ENCODE measurements around the gene FHOD1. TPM values are rescaled to one million over a fixed set of nuclear protein-coding genes. Genes with fewer than 3 reads are reported as not detected.

FHOD1 gene
- total and polyA plus RNA-seq, 2 of the 13 experiments (the other 11 are each of a cell fraction or from before 2014, with no cell fraction given) = 20.0 to 20.8 TPM

DNA sequence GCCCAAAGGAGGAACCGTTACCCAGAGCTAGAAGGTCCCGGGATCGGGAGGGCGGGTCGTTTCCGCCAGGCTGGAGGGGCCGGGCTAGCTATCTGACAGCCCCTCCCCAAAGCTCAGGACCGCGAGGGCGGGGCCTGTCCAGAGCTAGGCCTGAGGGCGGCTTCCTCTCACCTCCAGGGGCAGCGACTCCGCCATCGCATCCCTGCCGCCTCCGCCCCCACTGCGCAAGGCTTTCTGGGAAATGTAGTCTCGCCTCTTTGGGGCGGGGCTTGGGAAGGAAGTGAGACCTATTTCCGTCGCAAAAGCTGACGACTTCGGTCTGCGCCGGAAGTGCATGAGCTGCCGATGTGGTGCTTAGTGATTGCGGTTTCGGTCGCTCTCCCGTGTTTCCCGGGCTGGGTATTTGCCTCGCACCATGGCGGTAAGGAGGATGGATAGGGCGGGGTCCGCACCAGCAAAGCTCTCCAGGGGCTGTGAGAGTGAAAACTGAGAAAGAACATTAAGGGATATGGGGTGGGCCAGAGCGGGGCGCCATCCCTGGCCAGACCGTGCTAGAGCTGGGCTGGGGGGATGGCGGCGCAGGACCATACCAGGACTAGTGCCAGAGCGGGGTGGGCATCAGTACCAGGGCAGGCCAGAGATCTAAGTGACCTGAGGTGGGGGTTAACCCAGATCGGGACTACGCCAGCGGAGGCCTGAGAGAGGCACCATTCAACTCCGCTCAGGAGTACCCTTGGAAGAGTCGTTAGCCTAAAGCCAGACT is 20.3 kb downstream of the FHOD1 start, which contains the start of gene TMEM208 (continued):
- TF ChIP-seq U2AF1 (optimal IDR thresholded peaks at IDR 0.05; ENCODE audit: low read depth, low read length) (no peak), GATA4 (IDR thresholded peaks at IDR 0.05; ENCODE audit: borderline replicate concordance, low read depth) (no peak), HNRNPL (IDR thresholded peaks at IDR 0.05; ENCODE audit: low read depth, low read length) (peak; percentile 83), HOXA3 (CRISPR knock-in tag; IDR thresholded peaks at IDR 0.05) (peak; percentile 98), FIP1L1 (IDR thresholded peaks at IDR 0.05; ENCODE audit: borderline replicate concordance, insufficient read depth, low read depth, low read length) (no peak), YEATS4 (CRISPR knock-in tag; IDR thresholded peaks at IDR 0.05; ENCODE audit: borderline replicate concordance) (peak; percentile 88), ZNF569 (CRISPR knock-in tag; IDR thresholded peaks at IDR 0.05; ENCODE audit: borderline replicate concordance) (no peak), CBX5 (CRISPR knock-in tag; IDR thresholded peaks at IDR 0.05; ENCODE audit: borderline replicate concordance) (peak; percentile 85; the same call in 1 of the 2 replicates), PPARG (CRISPR knock-in tag; conservative IDR thresholded peaks at IDR 0.05) (peak; percentile 72; the same call in 1 of the 2 replicates), DMAP1 (CRISPR knock-in tag; IDR thresholded peaks at IDR 0.05) (peak; percentile 97), CAMTA2 (CRISPR knock-in tag; IDR thresholded peaks at IDR 0.05; ENCODE audit: borderline replicate concordance) (no peak), ARNT2 (CRISPR knock-in tag; IDR thresholded peaks at IDR 0.05; ENCODE audit: low read depth) (peak; percentile 70), SAFB2 (CRISPR knock-in tag; IDR thresholded peaks at IDR 0.05; ENCODE audit: borderline replicate concordance, low read depth) (peak; percentile 91; the same call in 1 of the 2 replicates), LCORL (IDR thresholded peaks at IDR 0.05) (no peak), LCORL (CRISPR knock-in tag; IDR thresholded peaks at IDR 0.05) (peak; percentile 86), ZNF33A (CRISPR knock-in tag; IDR thresholded peaks at IDR 0.05; ENCODE audit: borderline replicate concordance) (no peak), GZF1 (CRISPR knock-in tag; IDR thresholded peaks at IDR 0.05) (no peak), STAT5B (CRISPR knock-in tag; IDR thresholded peaks at IDR 0.05) (0 out of 2 replicates have a peak, but pooled peaks have one; percentile 74), ZNF563 (CRISPR knock-in tag; IDR thresholded peaks at IDR 0.05) (peak; percentile 37; the same call in 1 of the 2 replicates), HDAC1 (CRISPR knock-in tag; IDR thresholded peaks at IDR 0.05) (peak; percentile 100), ZNF556 (CRISPR knock-in tag; IDR thresholded peaks at IDR 0.05; ENCODE audit: borderline replicate concordance) (peak; percentile 98), ZFAT (CRISPR knock-in tag; conservative IDR thresholded peaks at IDR 0.05) (no peak)
- TF ChIP-seq, protein P1, sequence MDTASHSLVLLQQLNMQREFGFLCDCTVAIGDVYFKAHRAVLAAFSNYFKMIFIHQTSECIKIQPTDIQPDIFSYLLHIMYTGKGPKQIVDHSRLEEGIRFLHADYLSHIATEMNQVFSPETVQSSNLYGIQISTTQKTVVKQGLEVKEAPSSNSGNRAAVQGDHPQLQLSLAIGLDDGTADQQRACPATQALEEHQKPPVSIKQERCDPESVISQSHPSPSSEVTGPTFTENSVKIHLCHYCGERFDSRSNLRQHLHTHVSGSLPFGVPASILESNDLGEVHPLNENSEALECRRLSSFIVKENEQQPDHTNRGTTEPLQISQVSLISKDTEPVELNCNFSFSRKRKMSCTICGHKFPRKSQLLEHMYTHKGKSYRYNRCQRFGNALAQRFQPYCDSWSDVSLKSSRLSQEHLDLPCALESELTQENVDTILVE (CRISPR knock-in tag; IDR thresholded peaks at IDR 0.05) = peak; percentile 97
- TF ChIP-seq, protein P2, sequence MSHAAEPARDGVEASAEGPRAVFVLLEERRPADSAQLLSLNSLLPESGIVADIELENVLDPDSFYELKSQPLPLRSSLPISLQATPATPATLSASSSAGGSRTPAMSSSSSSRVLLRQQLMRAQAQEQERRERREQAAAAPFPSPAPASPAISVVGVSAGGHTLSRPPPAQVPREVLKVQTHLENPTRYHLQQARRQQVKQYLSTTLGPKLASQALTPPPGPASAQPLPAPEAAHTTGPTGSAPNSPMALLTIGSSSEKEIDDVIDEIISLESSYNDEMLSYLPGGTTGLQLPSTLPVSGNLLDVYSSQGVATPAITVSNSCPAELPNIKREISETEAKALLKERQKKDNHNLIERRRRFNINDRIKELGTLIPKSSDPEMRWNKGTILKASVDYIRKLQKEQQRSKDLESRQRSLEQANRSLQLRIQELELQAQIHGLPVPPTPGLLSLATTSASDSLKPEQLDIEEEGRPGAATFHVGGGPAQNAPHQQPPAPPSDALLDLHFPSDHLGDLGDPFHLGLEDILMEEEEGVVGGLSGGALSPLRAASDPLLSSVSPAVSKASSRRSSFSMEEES (CRISPR knock-in tag; IDR thresholded peaks at IDR 0.05) = no peak; the same call in 1 of the 2 replicates
- TF ChIP-seq, protein P3, sequence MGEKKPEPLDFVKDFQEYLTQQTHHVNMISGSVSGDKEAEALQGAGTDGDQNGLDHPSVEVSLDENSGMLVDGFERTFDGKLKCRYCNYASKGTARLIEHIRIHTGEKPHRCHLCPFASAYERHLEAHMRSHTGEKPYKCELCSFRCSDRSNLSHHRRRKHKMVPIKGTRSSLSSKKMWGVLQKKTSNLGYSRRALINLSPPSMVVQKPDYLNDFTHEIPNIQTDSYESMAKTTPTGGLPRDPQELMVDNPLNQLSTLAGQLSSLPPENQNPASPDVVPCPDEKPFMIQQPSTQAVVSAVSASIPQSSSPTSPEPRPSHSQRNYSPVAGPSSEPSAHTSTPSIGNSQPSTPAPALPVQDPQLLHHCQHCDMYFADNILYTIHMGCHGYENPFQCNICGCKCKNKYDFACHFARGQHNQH (CRISPR knock-in tag; IDR thresholded peaks at IDR 0.05) = peak; percentile 96
- TF ChIP-seq, protein P4, sequence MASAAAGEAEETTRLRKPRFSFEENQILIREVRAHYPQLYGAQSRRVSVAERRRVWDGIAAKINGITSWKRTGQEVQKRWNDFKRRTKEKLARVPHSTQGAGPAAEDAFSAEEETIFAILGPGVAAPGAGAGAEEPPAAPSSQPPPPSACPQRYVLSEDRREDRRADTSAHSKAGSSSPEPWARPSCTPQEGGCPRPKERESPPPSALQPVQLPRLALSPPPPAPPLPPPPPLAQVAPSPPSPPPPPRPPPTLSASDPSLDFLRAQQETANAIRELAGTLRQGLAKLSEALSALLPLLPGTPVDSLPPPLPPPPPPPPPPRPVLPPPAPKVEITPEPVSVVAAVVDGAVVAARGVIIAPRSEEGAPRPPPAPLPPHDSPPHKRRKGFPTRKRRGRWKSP (CRISPR knock-in tag; IDR thresholded peaks at IDR 0.05) = 0 out of 2 replicates have a peak, but pooled peaks have one; percentile 52
